GM18870 (cell line): ENCODE measurements around the gene GABARAPL2.
"Not testable (repeated sequence)": the region's sequence is repeated elsewhere in the genome, so short reads cannot be mapped to it uniquely, and the experiment has no call there.

Experiments used
- ATAC-seq: cut with Tn5 transposase; IDR thresholded peaks from one replicate; pipeline ENCODE4 v1.9.1; 2021; ENCODE audit warnings: moderate library complexity; ENCODE audit not compliant: unreplicated experiment

GABARAPL2 gene

GRCh38 chr16:75566040-75566757 lies at the start of gene GABARAPL2:
Gene GABARAPL2, plus strand, starts transcription at chr16:75566379. Its CDS starts 108 bp downstream, at chr16:75566487.
- peak; percentile 65 for ATAC-seq

- no peak for ATAC-seq
Observed at GRCh38 chr16:75519175-75519574, 47.0 kb upstream of the GABARAPL2 start.

GRCh38 chr16:75526032-75526790 lies 40.0 kb upstream of the GABARAPL2 start:
- ATAC-seq: no peak

- no peak for ATAC-seq
Observed at GRCh38 chr16:75527825-75528299, 38.3 kb upstream of the GABARAPL2 start.

- ATAC-seq: no peak
Observed at GRCh38 chr16:75529056-75529905, 36.9 kb upstream of the GABARAPL2 start.

GRCh38 chr16:75529959-75530358 lies 36.2 kb upstream of the GABARAPL2 start:
- no peak for ATAC-seq

GRCh38 chr16:75532142-75532765 lies 33.9 kb upstream of the GABARAPL2 start:
- no peak for ATAC-seq

GRCh38 chr16:75532791-75533190 lies 33.4 kb upstream of the GABARAPL2 start:
- ATAC-seq: no peak

- no peak for ATAC-seq
Observed at GRCh38 chr16:75534560-75535205, 31.5 kb upstream of the GABARAPL2 start.

GRCh38 chr16:75535211-75535843 lies 30.9 kb upstream of the GABARAPL2 start:
- ATAC-seq: no peak

- no peak for ATAC-seq
Observed at GRCh38 chr16:75535901-75536300, 30.3 kb upstream of the GABARAPL2 start, which contains the start of gene CHST5. Gene CHST5, minus strand, starts transcription at chr16:75536108. Its CDS starts 5,724 bp downstream, at chr16:75530384.

- no peak for ATAC-seq
Observed at GRCh38 chr16:75537776-75538175, 28.4 kb upstream of the GABARAPL2 start.

- ATAC-seq: not testable (repeated sequence)
Observed at GRCh38 chr16:75538882-75539565, 27.2 kb upstream of the GABARAPL2 start.

- no peak for ATAC-seq
Observed at GRCh38 chr16:75541236-75541635, 24.9 kb upstream of the GABARAPL2 start.

- not testable (repeated sequence) for ATAC-seq
Observed at GRCh38 chr16:75542462-75542861, 23.7 kb upstream of the GABARAPL2 start.

- not testable (repeated sequence) for ATAC-seq
Observed at GRCh38 chr16:75545879-75546278, 20.3 kb upstream of the GABARAPL2 start.

- no peak for ATAC-seq
Observed at GRCh38 chr16:75546293-75546692, 19.9 kb upstream of the GABARAPL2 start.

GRCh38 chr16:75548456-75548855 lies 17.7 kb upstream of the GABARAPL2 start:
- not testable (repeated sequence) for ATAC-seq

GRCh38 chr16:75550211-75550662 lies 15.9 kb upstream of the GABARAPL2 start:
- peak; percentile 81 for ATAC-seq
